Right ventricle myocardium superior (tissue), 1 donor: ENCODE results near the gene EHMT1. TPM values are rescaled to one million over a fixed set of nuclear protein-coding genes. Genes with fewer than 3 reads are reported as not detected.

Source experiments
- ATAC-seq: fragments of 200-7000 bp; cut with Tn5 transposase; one replicate; pipeline ENCODE4 v1.9.1; 2020; ENCODE audit warnings: mild to moderate bottlenecking; ENCODE audit not compliant: poor library complexity
- DNase-seq: peaks from one replicate; pipeline ENCODE4 v3.0.0-alpha.2; 2020
- intact Hi-C: fragments of 100-400 bp; cut with DNase I; formaldehyde crosslinking; loops from one replicate; pipeline ENCODE4 v1.11.2; 2022
- total RNA-seq: library from RNA; stranded (reverse); fragmentation: NEBNext Ultra II Directional; extraction: Animal tissue kit (Norgen Biotek cat#: 25700); gene quantifications from one replicate; pipeline ENCODE4 v1.2.1, GENCODE V29; 2021
- donor health status: DM: no; HTN: yes; CAD: no; lungs with severe emphysema.

Gene EHMT1
- total RNA-seq, 1 donor from 2014 or later = 31.2 TPM

- ATAC-seq (no peak), DNase-seq (no peak)
- intact Hi-C loops = no loop called here
These were observed 164.7 kb downstream of the EHMT1 start for GRCh38 chr9:137783521-137783920.

DNA sequence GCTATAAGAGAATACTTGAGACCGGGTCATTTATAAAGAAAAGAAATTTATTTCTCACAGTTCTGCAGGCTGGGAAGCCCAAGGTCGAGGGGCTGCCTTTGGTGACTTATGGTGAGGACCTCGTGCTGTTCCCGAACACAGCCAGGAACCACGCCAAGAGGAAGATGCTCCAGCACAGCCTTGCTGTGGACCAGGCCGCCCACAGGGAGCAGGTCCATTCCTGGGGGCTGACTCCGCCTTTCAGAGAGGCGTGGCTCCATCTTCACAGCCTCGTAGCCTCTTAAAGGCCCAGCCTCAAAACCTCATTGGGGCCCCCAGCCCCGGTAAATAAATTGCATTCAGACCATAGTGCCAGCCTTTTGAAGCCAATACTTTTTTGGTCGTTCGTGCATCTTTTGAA lies 165.2 kb downstream of the EHMT1 start:
- intact Hi-C loops = no loop called here
- no peak for ATAC-seq
- no peak for DNase-seq

- DNase-seq = no peak
- intact Hi-C loops = no loop called here
- ATAC-seq = no peak
These were observed 166.1 kb downstream of the EHMT1 start for GRCh38 chr9:137784641-137785513.

- DNase-seq (no peak), ATAC-seq (no peak)
- intact Hi-C loops = no loop called here
These were observed 166.9 kb downstream of the EHMT1 start for GRCh38 chr9:137785704-137786161.

DNA sequence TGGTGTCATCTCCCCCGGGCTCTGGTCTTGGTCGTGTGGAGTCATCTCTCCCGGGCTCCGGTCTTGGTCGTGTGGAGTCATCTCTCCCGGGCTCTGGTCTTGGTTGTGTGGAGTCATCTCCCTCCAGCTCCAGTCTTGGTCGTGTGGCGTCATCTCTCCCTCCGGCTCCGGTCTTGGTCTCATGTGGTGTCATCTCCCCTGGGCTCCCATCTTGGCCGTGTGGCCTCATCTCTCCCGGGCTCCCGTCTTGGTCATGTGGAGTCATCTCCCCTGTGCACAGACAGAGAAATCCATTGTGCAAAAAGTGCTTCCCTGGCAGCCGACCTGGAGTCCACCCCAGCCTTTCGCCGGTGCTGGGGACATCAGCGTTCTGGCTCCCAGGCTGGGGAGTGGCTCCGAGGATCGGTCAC lies 167.7 kb downstream of the EHMT1 start:
- intact Hi-C loops = no loop called here
- ATAC-seq = no peak
- no peak for DNase-seq

DNA sequence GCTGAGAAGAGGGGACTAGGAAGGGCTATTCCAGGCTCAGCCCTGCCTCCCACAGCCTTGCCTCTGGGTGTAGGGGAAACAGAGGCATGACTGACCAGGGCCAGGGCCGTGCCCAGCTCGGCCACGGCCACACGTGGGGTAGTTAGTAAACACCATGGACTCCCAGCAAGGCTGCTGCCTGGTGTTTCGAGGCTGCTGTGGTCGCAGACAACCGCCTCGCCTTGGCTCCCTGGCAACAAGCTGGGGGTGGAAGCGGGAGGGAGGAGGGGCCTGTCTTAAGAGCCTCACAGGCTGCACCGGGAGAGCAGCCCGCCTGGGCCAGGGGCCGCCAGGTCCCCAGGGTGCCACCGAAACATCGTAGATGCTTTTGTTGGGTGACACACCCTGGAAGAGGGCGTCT lies 168.6 kb downstream of the EHMT1 start:
- DNase-seq = no peak

GRCh38 chr9:137787786-137788505 lies 169.1 kb downstream of the EHMT1 start:
- ATAC-seq = no peak
- no peak for DNase-seq
- intact Hi-C loops = no loop called here

More for the DNA sequence above, 168.6 kb downstream of the EHMT1 start:
- intact Hi-C loops = no loop called here
- ATAC-seq = no peak

- ATAC-seq = peak; percentile 32
- DNase-seq = no peak
- intact Hi-C loops = no loop called here
These were observed 169.9 kb downstream of the EHMT1 start for GRCh38 chr9:137788561-137789294.

- DNase-seq = no peak
- intact Hi-C loops = no loop called here
- ATAC-seq = no peak
These were observed 170.6 kb downstream of the EHMT1 start for GRCh38 chr9:137789295-137789895.

DNA sequence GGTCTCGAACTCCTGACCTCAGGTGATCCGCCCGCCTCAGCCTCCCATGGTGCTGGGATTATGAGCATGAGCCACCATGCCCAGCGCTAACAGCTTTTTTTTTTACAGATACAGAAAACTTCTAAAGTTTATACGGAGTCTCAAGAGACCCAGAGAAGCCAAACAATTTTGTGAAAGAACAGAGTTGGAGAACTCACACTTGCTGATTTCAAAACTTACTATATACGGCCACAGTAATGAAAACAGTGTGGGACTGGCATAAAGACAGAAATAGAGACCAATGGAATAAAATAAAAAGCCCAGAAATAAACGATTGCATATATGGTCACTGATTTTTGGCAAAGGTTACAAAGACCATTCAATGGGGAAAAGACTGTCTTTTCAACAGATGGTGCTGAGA lies 173.1 kb downstream of the EHMT1 start:
- DNase-seq (no peak), ATAC-seq (no peak)
- intact Hi-C loops = no loop called here

- no peak for DNase-seq
- intact Hi-C loops = no loop called here
- no peak for ATAC-seq
These were observed 174.5 kb downstream of the EHMT1 start for GRCh38 chr9:137793196-137793841.

DNA sequence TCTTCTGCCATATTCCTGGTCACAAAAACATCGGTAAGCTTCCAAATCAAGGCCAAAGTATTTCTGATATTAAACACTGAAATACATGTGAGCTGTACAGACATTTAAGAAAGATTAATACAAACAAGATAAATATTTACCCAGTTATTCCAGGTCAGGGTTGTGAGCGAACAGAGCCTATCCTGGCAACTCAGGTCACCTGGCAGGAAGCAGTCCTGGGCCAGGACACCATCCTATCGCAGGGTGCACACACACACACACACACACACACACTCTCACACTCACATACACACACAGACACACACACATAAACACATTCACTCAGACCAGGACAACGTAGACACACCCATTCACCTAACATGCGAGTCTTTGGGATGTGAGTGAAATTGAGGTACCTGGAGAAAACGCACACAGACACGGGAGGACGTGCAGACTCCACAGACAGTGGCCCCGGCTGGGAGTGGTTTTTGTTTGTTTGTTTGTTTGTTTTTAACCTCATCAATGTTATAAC lies 176.4 kb downstream of the EHMT1 start:
- no peak for ATAC-seq
- intact Hi-C loops = no loop called here

DNA sequence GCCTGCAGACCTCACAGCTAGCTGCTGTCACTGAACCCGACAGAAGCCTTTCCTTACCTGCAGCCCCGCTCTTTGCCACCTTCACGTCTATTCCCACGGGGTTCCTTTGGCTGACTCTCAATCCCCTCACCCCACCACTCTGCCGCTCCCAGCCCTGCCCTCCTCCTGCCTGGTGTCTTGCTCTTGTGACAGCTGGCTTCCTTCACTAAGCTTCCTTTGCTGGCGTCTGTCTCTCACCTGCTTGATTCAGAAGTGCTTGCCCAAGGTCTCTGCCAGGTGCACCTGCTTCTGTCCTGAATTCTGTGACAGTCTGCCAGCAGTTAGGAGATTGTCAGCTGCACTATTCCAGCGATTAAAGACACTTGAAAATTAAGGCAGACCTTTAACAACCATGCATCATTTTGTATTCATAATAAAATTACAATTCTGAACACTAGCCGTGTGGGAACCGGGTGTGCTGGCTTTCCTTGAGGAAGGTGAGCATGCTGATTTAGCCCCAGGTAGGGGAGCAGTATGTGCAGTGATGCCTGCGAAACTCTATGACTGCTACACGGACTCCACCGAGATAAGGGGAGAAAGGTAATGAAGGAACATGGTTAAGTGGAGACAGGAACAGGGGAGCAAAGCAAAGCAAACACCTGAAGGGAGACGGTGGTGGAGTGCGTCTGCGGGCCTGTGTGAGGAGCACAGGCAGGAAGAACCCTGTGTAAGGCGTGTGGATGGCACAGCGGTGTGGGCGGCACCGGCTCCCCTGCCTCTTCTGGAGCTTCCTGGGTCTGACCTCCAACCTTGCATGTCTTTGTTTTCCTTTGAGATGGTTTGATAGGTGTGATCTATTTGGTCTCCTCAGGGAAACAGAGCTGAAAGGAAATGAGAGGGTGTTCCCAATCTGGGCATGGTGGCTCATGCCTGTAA lies 178.7 kb downstream of the EHMT1 start:
- ATAC-seq = no peak
- DNase-seq = no peak
- intact Hi-C loops = no loop called here

More for the DNA sequence above, 176.4 kb downstream of the EHMT1 start:
- DNase-seq = no peak

DNA sequence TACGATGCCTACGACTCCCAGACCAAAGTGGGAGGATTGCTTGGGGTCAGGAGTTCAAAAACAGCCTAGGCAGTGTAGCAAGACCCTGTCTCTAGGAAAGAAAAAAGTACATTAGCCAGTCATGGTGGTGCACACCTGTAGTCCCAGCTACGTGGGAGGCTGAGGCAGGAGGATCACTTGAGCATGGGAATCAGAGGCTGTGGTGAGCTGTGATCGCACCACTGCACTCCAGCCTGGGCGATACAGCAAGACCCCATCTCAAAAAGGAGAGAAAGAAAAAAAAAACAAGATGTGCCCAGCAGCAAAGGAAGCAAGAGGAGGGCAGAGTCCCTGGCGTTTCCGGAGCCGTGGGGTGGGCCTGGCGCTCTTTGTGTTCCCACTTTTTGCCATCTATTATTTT lies 179.3 kb downstream of the EHMT1 start:
- ATAC-seq (no peak), DNase-seq (no peak)
- intact Hi-C loops = no loop called here

GRCh38 chr9:137798901-137799629 lies 180.3 kb downstream of the EHMT1 start:
- DNase-seq = no peak
- intact Hi-C loops = no loop called here
- ATAC-seq = no peak

DNA sequence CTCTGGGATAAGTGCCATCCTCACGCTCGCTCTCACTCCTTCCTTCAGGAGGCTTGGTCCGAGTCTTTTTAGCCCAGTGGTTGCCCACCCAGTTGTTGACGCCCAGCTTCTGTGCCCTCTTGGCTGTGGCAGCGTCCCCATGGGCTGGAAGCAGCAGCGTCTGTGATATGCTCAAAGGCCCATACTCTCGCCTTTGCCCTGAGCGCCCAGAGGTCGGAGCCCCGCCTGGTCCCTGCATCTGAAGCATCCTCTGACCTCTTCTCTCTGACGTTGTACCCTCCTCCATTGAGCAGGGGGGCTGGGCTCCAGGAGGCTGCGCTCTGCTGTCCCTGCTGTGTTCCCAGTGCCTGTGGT lies 180.8 kb downstream of the EHMT1 start:
- intact Hi-C loops = no loop called here
- DNase-seq (no peak), ATAC-seq (no peak)
